MCF 10A (cell line): ENCODE measurements around the gene FASN. TPM values are rescaled to one million over a fixed set of nuclear protein-coding genes. Genes with fewer than 3 reads are reported as not detected.

Experiments
- BruUV-seq: library from RNA; stranded (reverse); fragments of 400-500 nt; replicated peaks from 2 replicates; lab custom pipeline; 2021; lab: Mats Ljungman, UMichigan
- CTCF ChIA-PET: fragments of 300-600 bp; sonication (Branson Sonifier 250); formaldehyde crosslinking; extraction: SDS; loops from one replicate; lab custom pipeline; 2021; ENCODE audit warnings: antibody characterized with exemption, inconsistent platforms; lab: Yijun Ruan, JAX
- POLR2A ChIA-PET: fragments of 300-600, 350-650 bp; sonication (Branson Sonifier 250); formaldehyde crosslinking; extraction: SDS; loops from one replicate; lab custom pipeline; 2020; ENCODE audit warnings: antibody characterized with exemption, inconsistent platforms; lab: Yijun Ruan, JAX
- DNase-seq: peaks from one replicate; pipeline ENCODE4 v3.0.0-alpha.2; 2018; ENCODE audit not compliant: unreplicated experiment
- H3K27ac Mint-ChIP-seq: one replicate; pipeline ENCODE4 v1.8.0; 2022; ENCODE audit warnings: mild to moderate bottlenecking, low read depth, mixed read lengths; ENCODE audit not compliant: unreplicated experiment
- H3K27me3 Mint-ChIP-seq: one replicate; pipeline ENCODE4 v1.8.0; 2022; ENCODE audit warnings: mixed read lengths; ENCODE audit not compliant: insufficient read depth, unreplicated experiment
- H3K36me3 Mint-ChIP-seq: one replicate; pipeline ENCODE4 v1.8.0; 2022; ENCODE audit warnings: mild to moderate bottlenecking, moderate library complexity, mixed read lengths; ENCODE audit not compliant: insufficient read depth, unreplicated experiment
- H3K4me1 Mint-ChIP-seq: one replicate; pipeline ENCODE4 v1.8.0; 2022; ENCODE audit warnings: mixed read lengths; ENCODE audit not compliant: insufficient read depth, unreplicated experiment
- H3K4me3 Mint-ChIP-seq: one replicate; pipeline ENCODE4 v1.8.0; 2022; ENCODE audit warnings: mild to moderate bottlenecking, moderate library complexity, mixed read lengths; ENCODE audit not compliant: unreplicated experiment
- H3K9me3 Mint-ChIP-seq: one replicate; pipeline ENCODE4 v1.8.0; 2022; ENCODE audit warnings: mixed read lengths; ENCODE audit not compliant: unreplicated experiment
- intact Hi-C: fragments of 100-400 bp; cut with micrococcal nuclease; formaldehyde crosslinking; loops from 2 replicates; pipeline ENCODE4 v1.14.1; 2022
- total RNA-seq: library from RNA; stranded (reverse); gene quantifications from 2 replicates; pipeline ENCODE4 v1.2.3, GENCODE V29; 2022
- TF ChIP-seq, protein P1 (sequence below): fragments of 200-600 bp; IDR thresholded peaks from one replicate; pipeline ENCODE4 v1.8.0; 2022; ENCODE audit warnings: antibody characterized with exemption, mild to moderate bottlenecking; ENCODE audit not compliant: unreplicated experiment

FASN gene
- total RNA-seq, 1 experiment from 2014 or later: 120 TPM

DNA sequence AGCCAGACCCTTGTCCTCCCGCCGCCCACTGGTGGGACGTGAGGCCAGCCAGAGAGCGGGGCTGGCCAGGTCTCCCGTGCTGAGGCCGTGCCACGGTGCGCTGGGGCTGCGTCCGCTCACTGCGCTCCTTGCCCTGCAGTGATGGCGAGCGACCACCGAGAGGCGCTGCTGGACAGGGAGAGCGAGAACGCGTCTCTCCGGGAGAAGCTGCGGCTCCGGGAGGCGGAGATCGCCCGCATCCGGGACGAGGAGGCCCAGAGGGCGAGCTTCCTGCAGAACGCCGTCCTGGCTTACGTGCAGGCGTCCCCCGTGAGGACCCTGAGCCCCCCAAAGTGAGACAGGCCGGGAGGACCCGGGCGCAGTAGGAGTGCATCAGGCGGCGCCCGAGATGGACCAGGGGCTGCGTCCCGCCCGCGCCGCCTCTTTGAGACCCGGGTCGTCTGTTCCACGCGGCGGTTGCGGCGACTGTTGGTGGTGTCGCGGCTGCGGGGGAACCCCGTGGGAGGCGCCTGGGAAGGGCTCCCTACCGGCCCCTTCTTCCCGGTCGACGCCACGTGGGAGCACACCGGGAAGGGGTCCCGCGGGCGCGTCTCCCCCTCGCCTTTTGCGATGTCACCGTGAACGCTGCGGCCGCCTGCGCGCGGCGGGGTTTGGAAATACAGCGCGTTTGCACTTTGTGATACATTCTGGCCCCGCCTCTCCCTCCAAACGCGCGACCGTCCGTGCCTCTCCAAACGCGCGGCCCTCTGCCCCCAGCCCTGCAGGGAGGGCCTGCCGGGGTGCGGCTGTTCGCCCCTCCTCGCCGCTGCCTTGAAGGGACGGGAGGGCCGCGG, 67.3 kb downstream of the FASN start:
- Mint-ChIP-seq H3K4me1 (no peaks in the 10 kb centered on the region), H3K4me3 (peak overlapping the region; percentile 78), H3K36me3 (peaks cover 5% of the 10 kb centered on the region), H3K9me3 (no peaks in the 10 kb centered on the region), H3K27me3 (no peaks in the 10 kb centered on the region), H3K27ac (peak overlapping the region; percentile 35)
- POLR2A ChIA-PET: interaction anchor here (0.6 to 1.7 kb wide), 10 partner anchors 7 to 267 kb away, joined by 3 to 4 read pairs (median 3); partner anchors contain the start of genes CENPX, DCXR, FASN and LRRC45
- CTCF ChIA-PET: interaction anchor here (0.5 to 2.3 kb wide), 12 partner anchors 10 to 1575 kb away, joined by 3 to 13 read pairs (median 3); no protein-coding TSS in a partner anchor
- peak; percentile 83 for DNase-seq
- intact Hi-C loops: loop anchor here (2.0 to 10.0 kb wide), 3 partner anchors 64 to 214 kb away; partner anchors contain the start of gene FASN
- TF ChIP-seq, protein P1, sequence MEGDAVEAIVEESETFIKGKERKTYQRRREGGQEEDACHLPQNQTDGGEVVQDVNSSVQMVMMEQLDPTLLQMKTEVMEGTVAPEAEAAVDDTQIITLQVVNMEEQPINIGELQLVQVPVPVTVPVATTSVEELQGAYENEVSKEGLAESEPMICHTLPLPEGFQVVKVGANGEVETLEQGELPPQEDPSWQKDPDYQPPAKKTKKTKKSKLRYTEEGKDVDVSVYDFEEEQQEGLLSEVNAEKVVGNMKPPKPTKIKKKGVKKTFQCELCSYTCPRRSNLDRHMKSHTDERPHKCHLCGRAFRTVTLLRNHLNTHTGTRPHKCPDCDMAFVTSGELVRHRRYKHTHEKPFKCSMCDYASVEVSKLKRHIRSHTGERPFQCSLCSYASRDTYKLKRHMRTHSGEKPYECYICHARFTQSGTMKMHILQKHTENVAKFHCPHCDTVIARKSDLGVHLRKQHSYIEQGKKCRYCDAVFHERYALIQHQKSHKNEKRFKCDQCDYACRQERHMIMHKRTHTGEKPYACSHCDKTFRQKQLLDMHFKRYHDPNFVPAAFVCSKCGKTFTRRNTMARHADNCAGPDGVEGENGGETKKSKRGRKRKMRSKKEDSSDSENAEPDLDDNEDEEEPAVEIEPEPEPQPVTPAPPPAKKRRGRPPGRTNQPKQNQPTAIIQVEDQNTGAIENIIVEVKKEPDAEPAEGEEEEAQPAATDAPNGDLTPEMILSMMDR: peak; percentile 98
- no TSS peak for BruUV-seq

DNA sequence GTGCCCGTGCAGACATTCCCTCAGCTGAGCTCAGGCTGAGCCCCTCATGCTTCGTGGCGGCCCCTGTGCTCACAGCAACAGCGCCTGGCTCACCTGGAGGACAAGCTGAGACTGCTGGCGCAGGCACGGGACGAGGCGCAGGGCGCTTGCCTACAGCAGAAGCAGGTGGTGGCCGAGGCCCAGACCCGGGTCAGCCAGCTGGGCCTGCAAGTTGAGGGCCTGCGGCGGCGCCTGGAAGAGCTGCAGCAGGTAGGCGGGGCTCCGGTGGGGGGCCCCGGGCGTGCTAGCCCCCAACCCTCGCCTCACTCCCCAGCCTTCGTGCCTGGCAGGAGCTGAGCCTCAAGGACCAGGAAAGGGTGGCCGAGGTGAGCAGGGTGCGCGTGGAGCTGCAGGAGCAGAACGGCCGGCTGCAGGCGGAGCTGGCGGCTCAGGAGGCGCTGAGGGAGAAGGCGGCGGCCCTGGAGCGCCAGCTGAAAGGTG, 68.0 kb downstream of the FASN start:
- DNase-seq: no peak
- no TSS peak for BruUV-seq
- peaks cover 5% of the 10 kb centered on the region for H3K36me3 Mint-ChIP-seq
- no peaks in the 10 kb centered on the region for H3K9me3 Mint-ChIP-seq
- TF ChIP-seq, protein P1: no peak
- H3K4me3 Mint-ChIP-seq: peak overlapping the region; percentile 78
- no peaks in the 10 kb centered on the region for H3K27me3 Mint-ChIP-seq
- intact Hi-C loops: loop anchor here (2.0 to 10.0 kb wide), 3 partner anchors 65 to 215 kb away; partner anchors contain the start of gene FASN
- POLR2A ChIA-PET: interaction anchor here (0.6 to 1.7 kb wide), 7 partner anchors 8 to 223 kb away, joined by 3 to 4 read pairs (median 3); partner anchors contain the start of genes DCXR and FASN
- H3K27ac Mint-ChIP-seq: no peak overlapping the region
- CTCF ChIA-PET: interaction anchor here (0.5 to 2.3 kb wide), 9 partner anchors 10 to 1574 kb away, joined by 3 to 13 read pairs (median 3); no protein-coding TSS in a partner anchor
- no peaks in the 10 kb centered on the region for H3K4me1 Mint-ChIP-seq

DNA sequence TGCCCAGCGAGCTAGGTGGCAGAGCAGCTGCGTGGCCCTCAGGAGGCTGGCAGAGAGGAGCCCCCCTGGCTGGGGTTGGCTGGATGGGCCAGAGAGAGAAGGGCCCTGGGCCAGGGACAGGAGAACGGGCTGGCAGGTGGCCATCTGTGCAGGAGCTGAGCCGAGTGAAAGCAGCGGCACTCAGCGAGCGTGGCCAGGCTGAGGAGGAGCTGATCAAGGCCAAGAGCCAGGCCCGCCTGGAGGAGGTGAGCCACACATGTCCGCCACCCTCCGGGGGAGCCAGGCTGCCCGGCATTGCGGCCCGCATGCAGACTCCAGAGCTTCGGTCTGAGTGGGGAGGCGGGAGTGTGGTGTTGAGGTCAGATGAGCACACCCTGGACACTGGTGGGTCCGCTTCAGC, 68.6 kb downstream of the FASN start:
- ChIA-PET CTCF (interaction anchor here (0.6 to 2.3 kb wide), 6 partner anchors 9 to 125 kb away, joined by 3 to 13 read pairs (median 4); no protein-coding TSS in a partner anchor), POLR2A (interaction anchor here (1.4 to 1.7 kb wide), 2 partner anchors 9 to 49 kb away, joined by 4 read pairs; partner anchors contain the start of gene DCXR)
- Mint-ChIP-seq H3K9me3 (no peaks in the 10 kb centered on the region), H3K27me3 (no peaks in the 10 kb centered on the region), H3K4me3 (peak overlapping the region; percentile 78), H3K4me1 (no peaks in the 10 kb centered on the region), H3K36me3 (peaks cover 5% of the 10 kb centered on the region), H3K27ac (no peak overlapping the region)
- TF ChIP-seq, protein P1: no peak
- BruUV-seq: no TSS peak
- intact Hi-C loops: no loop called here
- no peak for DNase-seq
